GM18868 (cell line): ENCODE measurements around the gene TAF11L9.
"Not testable (repeated sequence)": the region's sequence is repeated elsewhere in the genome, so short reads cannot be mapped to it uniquely, and the experiment has no call there.

Source experiments
- ATAC-seq: cut with Tn5 transposase; IDR thresholded peaks from one replicate; pipeline ENCODE4 v1.9.1; 2021; ENCODE audit warnings: mild to moderate bottlenecking, moderate library complexity; ENCODE audit not compliant: unreplicated experiment

TAF11L9 gene

DNA sequence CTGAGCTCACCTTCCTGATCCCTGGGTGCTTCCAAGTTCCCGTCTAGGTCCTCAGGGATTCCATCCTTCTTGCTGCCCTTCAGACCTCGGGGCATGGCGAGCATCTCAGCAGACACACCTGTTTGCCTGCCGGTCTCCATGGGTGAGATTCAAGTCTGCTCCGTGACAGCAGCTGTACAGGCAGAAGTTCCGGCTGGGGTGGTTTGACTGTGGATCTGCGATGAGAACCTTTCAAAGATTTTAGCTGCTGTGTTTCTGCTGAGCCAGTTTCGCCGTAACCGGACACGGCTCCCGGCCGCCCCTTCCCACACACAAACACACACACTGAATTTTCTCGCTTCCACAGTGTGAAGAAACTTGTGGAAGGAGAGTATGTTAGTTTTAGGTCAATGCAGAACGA, at the start of gene TAF11L9:
TAF11L9 (minus strand) TSS at position 140 of the 400 bp plus-strand sequence.
- not testable (repeated sequence) for ATAC-seq

DNA sequence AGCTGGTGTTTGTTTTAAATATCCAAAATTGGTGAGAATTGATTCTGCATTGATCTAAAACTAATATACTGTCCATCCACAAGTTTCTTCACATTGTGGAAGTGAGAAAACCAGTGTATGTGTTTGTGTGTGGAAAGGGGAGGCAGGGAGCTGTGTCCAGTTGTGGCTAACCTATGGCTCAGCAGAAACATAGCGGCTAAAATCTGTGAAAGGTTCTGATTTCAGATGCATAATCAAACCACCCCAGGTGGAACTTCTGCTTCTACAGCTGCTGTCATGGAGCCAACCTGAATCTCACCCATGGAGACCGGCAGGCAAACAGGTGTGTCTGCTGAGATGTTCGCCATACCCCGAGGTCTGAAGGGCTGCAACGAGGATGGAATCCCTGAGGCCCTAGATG, 40.0 kb upstream of the TAF11L9 start, which contains the start of gene TAF11L14:
TAF11L14 (plus strand) TSS at position 301 of the 400 bp plus-strand sequence.
- no peak for ATAC-seq

GRCh38 chr5:17631788-17632187, 37.6 kb upstream of the TAF11L9 start, which contains the start of gene TAF11L13:
Gene TAF11L13 (plus strand): TSS chr5:17632088.
- ATAC-seq = not testable (repeated sequence)

DNA sequence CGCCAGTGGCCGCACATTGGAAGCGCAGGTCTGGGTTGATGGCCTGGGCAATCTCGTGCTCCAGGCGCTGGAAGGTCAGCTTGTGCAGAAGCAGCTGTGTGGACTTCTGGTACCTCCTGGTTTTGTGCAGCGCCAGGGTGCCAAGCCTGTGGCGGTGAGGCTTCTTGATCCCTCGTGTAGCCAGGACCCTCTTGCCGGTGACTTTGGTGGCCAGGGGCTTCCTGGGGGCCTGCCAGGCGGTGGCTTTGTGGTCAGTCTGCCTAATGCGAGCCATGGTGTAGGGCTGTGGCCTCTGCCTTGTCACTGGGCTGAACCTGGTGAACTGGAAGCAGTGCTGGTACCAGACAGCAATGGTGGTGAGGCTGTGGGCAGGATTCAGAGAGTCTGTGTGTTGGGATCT, 31.5 kb upstream of the TAF11L9 start:
- ATAC-seq = no peak

DNA sequence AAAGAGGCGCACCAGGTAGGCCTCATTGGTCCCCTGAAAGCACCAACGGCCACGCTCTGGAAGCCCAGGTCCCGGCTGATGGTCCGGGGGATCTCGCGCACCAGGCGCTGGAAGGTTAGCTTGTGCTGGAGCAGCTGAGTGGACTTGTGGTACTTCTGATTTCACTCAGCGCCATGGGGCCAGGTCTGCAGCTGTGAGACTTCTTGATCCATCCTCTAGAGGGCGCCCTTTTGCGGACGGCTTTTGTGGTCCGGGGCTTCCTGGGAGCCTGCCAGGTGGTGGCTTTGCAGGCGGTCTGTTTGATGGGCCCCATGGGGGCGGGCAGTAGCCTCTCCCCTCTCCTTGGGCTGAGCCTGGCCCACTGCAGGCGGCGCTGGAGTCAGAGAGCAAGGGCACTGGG, 26.4 kb upstream of the TAF11L9 start:
- no peak for ATAC-seq

- ATAC-seq = no peak
Measured at GRCh38 chr5:17619354-17619753, 25.2 kb upstream of the TAF11L9 start.

DNA sequence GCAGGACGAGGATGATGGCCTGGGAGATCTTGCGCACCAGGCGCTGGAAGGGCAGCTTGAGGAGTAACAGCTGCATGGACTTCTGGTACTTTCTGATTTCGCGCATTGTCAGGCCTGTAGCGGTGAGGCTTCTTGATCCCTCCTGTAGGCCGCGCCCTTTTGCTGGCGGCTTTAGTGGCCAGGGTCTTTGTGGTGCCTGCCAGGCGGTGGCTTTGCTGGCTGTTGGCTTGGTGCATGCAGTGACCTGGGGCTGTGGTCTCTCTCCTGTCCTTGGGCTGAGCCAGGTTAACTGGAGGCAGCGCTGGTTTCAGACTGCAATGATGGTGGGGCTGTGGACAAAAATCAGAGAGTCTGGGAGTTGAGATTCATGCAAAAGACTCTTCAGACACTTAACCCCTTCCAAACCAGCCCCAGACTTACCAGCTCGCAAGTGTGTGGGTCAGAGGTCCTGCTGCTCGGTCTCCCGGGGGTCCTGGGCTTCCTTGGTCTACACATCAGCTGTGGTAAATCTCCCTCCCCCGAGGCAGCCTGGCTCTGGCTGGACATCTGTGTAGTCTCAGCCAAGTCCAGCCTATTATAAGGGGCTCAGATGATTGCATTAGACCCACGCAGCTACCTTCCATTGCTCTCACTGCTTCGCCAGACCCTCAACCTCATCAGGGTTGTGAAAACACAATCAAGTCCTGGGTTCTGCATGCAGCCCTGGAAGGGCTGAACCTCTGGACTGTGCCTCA, 20.8 kb upstream of the TAF11L9 start:
- no peak for ATAC-seq

- ATAC-seq = not testable (repeated sequence)
Measured at GRCh38 chr5:17610092-17610491, 15.9 kb upstream of the TAF11L9 start, which contains the start of gene TAF11L12. Gene TAF11L12 (plus strand): TSS chr5:17610392.

GRCh38 chr5:17607461-17607860, 13.3 kb upstream of the TAF11L9 start:
- ATAC-seq = not testable (repeated sequence)

- ATAC-seq = no peak
Measured at GRCh38 chr5:17604951-17605350, 10.8 kb upstream of the TAF11L9 start.

GRCh38 chr5:17603880-17604279, 9.7 kb upstream of the TAF11L9 start, which contains the start of gene TAF11L11:
Gene TAF11L11 (plus strand): TSS chr5:17604183.
- ATAC-seq = not testable (repeated sequence)

GRCh38 chr5:17597728-17598127, 3.5 kb upstream of the TAF11L9 start, which contains the start of gene TAF11L10:
Gene TAF11L10 (minus strand): TSS chr5:17597828.
- ATAC-seq = not testable (repeated sequence)

DNA sequence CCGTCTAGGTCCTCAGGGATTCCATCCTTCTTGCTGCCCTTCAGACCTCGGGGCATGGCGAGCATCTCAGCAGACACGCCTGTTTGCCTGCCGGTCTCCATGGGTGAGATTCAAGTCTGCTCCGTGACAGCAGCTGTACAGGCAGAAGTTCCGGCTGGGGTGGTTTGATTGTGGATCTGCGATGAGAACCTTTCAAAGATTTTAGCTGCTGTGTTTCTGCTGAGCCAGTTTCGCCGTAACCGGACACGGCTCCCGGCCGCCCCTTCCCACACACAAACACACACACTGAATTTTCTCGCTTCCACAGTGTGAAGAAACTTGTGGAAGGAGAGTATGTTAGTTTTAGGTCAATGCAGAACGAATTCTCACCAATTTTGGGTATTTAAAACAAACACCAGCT, 3.3 kb downstream of the TAF11L9 start, which contains the start of gene TAF11L8:
TAF11L8 (minus strand) TSS at position 101 of the 400 bp plus-strand sequence.
- not testable (repeated sequence) for ATAC-seq

GRCh38 chr5:17585658-17586057, 8.5 kb downstream of the TAF11L9 start, which contains the start of gene TAF11L7:
Gene TAF11L7 (minus strand): TSS chr5:17585758.
- ATAC-seq = not testable (repeated sequence)
